HCT116 (cell line): Measurements from ENCODE around the gene ADAT3. TPM values are rescaled to one million over a fixed set of nuclear protein-coding genes. Genes with fewer than 3 reads are reported as not detected.

Experiments
- ATAC-seq: fragments of 200-7000 bp; cut with Tn5 transposase; 2 replicates; pipeline ENCODE4 v1.9.1; 2020; ENCODE audit warnings: mild to moderate bottlenecking, moderate library complexity
- BruUV-seq: library from RNA; stranded (reverse); fragments of 400-500 nt; replicated peaks from 2 replicates; lab custom pipeline; 2021; lab: Mats Ljungman, UMichigan
- CTCF ChIA-PET: fragments of 300-600 bp; sonication (Branson Sonifier 250); formaldehyde crosslinking; loops from one replicate; lab custom pipeline; 2021; ENCODE audit warnings: antibody characterized with exemption; lab: Charles Lee
- POLR2A ChIA-PET: fragments of 300-600, 350-600 bp; sonication (Branson Sonifier 250); formaldehyde crosslinking; loops from one replicate; lab custom pipeline; 2021; ENCODE audit warnings: antibody characterized with exemption; lab: Charles Lee
- RAD21 ChIA-PET, 2 experiments: fragments of 300-600 bp; sonication (Branson Sonifier 250); formaldehyde crosslinking; loops; one replicate each; lab custom pipeline; 2023; ENCODE audit warnings: low total read pairs in 2 of 2; ENCODE audit not compliant: uncharacterized antibody in 2 of 2, unreplicated experiment in 2 of 2, low non-redundant PET in 1 of 2; lab: Charles Lee
- DNase-seq: peaks from one replicate; pipeline ENCODE4 v3.0.0-alpha.2; 2010; ENCODE audit warnings: low read depth, low spot score
- H2AFZ ChIP-seq: fragments of 200-600 bp; shearing (Covaris generic), sonication (generic); 2 replicates; pipeline ENCODE4 v1.6.1; 2017; ENCODE audit warnings: low read depth, mixed run types, mixed read lengths, antibody characterized with exemption, low read length; ENCODE audit not compliant: poor library complexity, severe bottlenecking
- H3K27ac ChIP-seq: 2 replicates; pipeline ENCODE4 v1.5.1; 2012; ENCODE audit warnings: low read depth, low read length
- H3K27me3 ChIP-seq: fragments of 200-600 bp; sonication (generic); 2 replicates; pipeline ENCODE4 v1.6.1; 2016; ENCODE audit warnings: mixed run types, low read length, mixed read lengths; ENCODE audit not compliant: insufficient read depth
- H3K36me3 ChIP-seq, 2 experiments: fragments of 200-500 bp in 1 of 2; fragments of 200-600 bp in 1 of 2; sonication (Bioruptor generic) in 1 of 2; sonication (generic) in 1 of 2; 2 replicates each; pipeline versions ENCODE4 v1.5.1 to v1.6.1; 2014 to 2016; ENCODE audit warnings: low read length in 2 of 2, inconsistent platforms in 1 of 2, mixed read lengths in 1 of 2, mixed run types in 1 of 2; ENCODE audit not compliant: insufficient read depth in 2 of 2, control insufficient read depth in 1 of 2
- H3K4me1 ChIP-seq, 2 experiments: fragments of 200-600 bp in 1 of 2; sonication (generic) in 1 of 2; 2 replicates each; pipeline versions ENCODE4 v1.5.1 to v1.6.1; 2012 to 2017; ENCODE audit warnings: low read length in 2 of 2, inconsistent platforms in 1 of 2, mild to moderate bottlenecking in 1 of 2, mixed read lengths in 1 of 2, mixed run types in 1 of 2, moderate library complexity in 1 of 2; ENCODE audit not compliant: insufficient read depth in 2 of 2, control insufficient read depth in 1 of 2
- H3K4me2 ChIP-seq: fragments of 200-600 bp; sonication (generic); 2 replicates; pipeline ENCODE4 v1.6.1; 2017; ENCODE audit warnings: mixed run types, low read length, mixed read lengths
- H3K4me3 ChIP-seq, 2 experiments: fragments of 200-600 bp in 1 of 2; sonication (generic) in 1 of 2; replicated peaks in 1 of 2; 2 replicates each; pipeline ENCODE4 v1.5.1; 2011 to 2016; ENCODE audit warnings: low read length in 2 of 2, control low read depth in 1 of 2, low read depth in 1 of 2, mild to moderate bottlenecking in 1 of 2, mixed read lengths in 1 of 2, mixed run types in 1 of 2
- H3K79me2 ChIP-seq: fragments of 200-600 bp; sonication (generic); 2 replicates; pipeline ENCODE4 v1.6.1; 2017; ENCODE audit warnings: mild to moderate bottlenecking, mixed run types, low read length, moderate library complexity, mixed read lengths; ENCODE audit not compliant: insufficient read depth
- H3K9ac ChIP-seq: fragments of 200-600 bp; sonication (generic); 2 replicates; pipeline ENCODE4 v1.6.1; 2016; ENCODE audit warnings: low read length, mixed read lengths
- H3K9me2 ChIP-seq: fragments of 200-600 bp; sonication (generic), shearing (Covaris generic); 2 replicates; pipeline ENCODE4 v1.6.1; 2017; ENCODE audit warnings: mixed run types, mild to moderate bottlenecking, moderate library complexity; ENCODE audit not compliant: insufficient read depth
- H3K9me3 ChIP-seq, 2 experiments: fragments of 200-500 bp in 1 of 2; fragments of 200-600 bp in 1 of 2; sonication (Bioruptor generic) in 1 of 2; sonication (generic) in 1 of 2; 2 replicates each; pipeline ENCODE4 v1.6.1; 2014 to 2017; ENCODE audit warnings: low read length in 2 of 2, mixed read lengths in 2 of 2, inconsistent platforms in 1 of 2, low read depth in 1 of 2, mild to moderate bottlenecking in 1 of 2, mixed run types in 1 of 2, moderate library complexity in 1 of 2; ENCODE audit not compliant: control insufficient read depth in 1 of 2, insufficient read depth in 1 of 2
- H4K20me1 ChIP-seq: fragments of 200-600 bp; sonication (generic), shearing (Covaris generic); 2 replicates; pipeline ENCODE4 v1.6.1; 2017; ENCODE audit warnings: mixed run types, mild to moderate bottlenecking, moderate library complexity; ENCODE audit not compliant: insufficient read depth
- CBX3 ChIP-seq: IDR thresholded peaks from 2 replicates; pipeline ENCODE4 v1.6.1; 2012; ENCODE audit warnings: low read depth
- EGR1 ChIP-seq: IDR thresholded peaks from 2 replicates; pipeline ENCODE4 v1.6.1; 2012; ENCODE audit warnings: low read depth
- EZH2phosphoT487 ChIP-seq: fragments of 200-600 bp; IDR thresholded peaks from 2 replicates; pipeline ENCODE4 v1.6.1; 2018; ENCODE audit warnings: antibody characterized with exemption, borderline replicate concordance
- JUND ChIP-seq: IDR thresholded peaks from 2 replicates; pipeline ENCODE4 v1.6.1; 2012
- SRF ChIP-seq: IDR thresholded peaks from 2 replicates; pipeline ENCODE4 v1.6.1; 2012; ENCODE audit warnings: low read depth
- ZFX ChIP-seq: fragments of 450-650 bp; IDR thresholded peaks from 2 replicates; pipeline ENCODE4 v1.6.1; 2017
- intact Hi-C: fragments of 100-400 bp; cut with micrococcal nuclease; formaldehyde crosslinking; loops from 2 replicates; pipeline ENCODE4 v1.10.0; 2022
- total RNA-seq: library from RNA; stranded (reverse); gene quantifications from one replicate; pipeline ENCODE4 v1.2.1, GENCODE V29; 2021; ENCODE audit not compliant: unreplicated experiment
- TF ChIP-seq, protein P1 (sequence below): IDR thresholded peaks from 2 replicates; pipeline ENCODE4 v1.6.1; 2012; ENCODE audit warnings: low read depth

ADAT3 gene
- total RNA-seq, 1 experiment from 2014 or later = 15.9 TPM

DNA sequence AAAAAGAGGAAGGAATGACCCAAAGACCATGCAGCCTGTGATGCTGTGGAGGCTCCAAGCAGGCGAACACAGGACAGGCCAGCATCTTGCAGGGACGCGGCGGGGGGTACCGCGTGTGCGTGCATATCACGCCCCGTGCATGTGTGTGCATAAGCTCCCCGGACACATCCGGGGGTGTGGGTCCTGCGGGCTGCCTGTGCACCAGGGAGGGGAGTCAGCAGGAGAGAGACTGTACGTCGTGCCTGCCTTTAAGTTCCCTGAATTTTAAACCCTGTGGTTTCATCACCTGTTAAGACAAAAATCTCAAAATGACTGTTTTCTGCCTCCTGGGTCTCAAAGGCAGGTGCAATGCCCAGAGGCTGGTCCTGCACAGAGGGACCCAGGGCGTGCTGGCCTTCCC lies 16.6 kb downstream of the ADAT3 start (continued):
- TF ChIP-seq, protein P1, sequence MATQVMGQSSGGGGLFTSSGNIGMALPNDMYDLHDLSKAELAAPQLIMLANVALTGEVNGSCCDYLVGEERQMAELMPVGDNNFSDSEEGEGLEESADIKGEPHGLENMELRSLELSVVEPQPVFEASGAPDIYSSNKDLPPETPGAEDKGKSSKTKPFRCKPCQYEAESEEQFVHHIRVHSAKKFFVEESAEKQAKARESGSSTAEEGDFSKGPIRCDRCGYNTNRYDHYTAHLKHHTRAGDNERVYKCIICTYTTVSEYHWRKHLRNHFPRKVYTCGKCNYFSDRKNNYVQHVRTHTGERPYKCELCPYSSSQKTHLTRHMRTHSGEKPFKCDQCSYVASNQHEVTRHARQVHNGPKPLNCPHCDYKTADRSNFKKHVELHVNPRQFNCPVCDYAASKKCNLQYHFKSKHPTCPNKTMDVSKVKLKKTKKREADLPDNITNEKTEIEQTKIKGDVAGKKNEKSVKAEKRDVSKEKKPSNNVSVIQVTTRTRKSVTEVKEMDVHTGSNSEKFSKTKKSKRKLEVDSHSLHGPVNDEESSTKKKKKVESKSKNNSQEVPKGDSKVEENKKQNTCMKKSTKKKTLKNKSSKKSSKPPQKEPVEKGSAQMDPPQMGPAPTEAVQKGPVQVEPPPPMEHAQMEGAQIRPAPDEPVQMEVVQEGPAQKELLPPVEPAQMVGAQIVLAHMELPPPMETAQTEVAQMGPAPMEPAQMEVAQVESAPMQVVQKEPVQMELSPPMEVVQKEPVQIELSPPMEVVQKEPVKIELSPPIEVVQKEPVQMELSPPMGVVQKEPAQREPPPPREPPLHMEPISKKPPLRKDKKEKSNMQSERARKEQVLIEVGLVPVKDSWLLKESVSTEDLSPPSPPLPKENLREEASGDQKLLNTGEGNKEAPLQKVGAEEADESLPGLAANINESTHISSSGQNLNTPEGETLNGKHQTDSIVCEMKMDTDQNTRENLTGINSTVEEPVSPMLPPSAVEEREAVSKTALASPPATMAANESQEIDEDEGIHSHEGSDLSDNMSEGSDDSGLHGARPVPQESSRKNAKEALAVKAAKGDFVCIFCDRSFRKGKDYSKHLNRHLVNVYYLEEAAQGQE = no peak

DNA sequence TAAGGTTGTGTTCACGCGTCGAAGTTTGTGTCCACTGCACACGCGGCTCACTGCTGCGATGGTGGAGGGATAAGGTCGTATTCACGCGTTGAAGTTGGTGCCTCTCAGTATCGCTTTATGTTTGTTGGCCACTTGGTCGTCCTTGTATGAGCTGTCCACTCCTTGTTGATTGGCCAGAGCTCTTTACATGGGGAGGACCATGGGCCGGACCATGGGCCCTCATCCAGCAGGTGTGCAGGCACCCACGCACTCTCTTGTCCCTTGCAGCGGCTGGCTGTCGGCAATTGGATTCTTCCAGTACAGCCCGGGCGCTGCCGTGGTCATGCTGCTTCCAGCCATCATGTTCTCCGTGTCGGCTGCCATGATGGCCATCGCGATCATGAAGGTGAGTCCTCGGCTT lies 17.6 kb downstream of the ADAT3 start:
- no peaks in the 10 kb centered on the region for H3K4me1 ChIP-seq
- DNase-seq (no peak), ATAC-seq (no peak)
- H3K9me2 ChIP-seq = no peaks in the 10 kb centered on the region
- H3K9ac ChIP-seq = no peak overlapping the region
- ChIA-PET POLR2A (no interaction called here), CTCF (no interaction called here), RAD21 (no interaction called here)
- no peak overlapping the region for H3K27ac ChIP-seq
- H3K36me3 ChIP-seq = peaks cover 6 to 11% of the 10 kb centered on the region in 2 experiments; a peak in 3 of 4 replicates
- H3K4me3 ChIP-seq = no peak overlapping the region
- no peaks in the 10 kb centered on the region for H3K9me3 ChIP-seq
- H3K79me2 ChIP-seq = no peaks in the 10 kb centered on the region
- H3K4me2 ChIP-seq = no peak overlapping the region
- BruUV-seq = no TSS peak
- no peaks in the 10 kb centered on the region for H4K20me1 ChIP-seq
- no peak overlapping the region for H2AFZ ChIP-seq
- intact Hi-C loops = no loop called here
- no peak for TF ChIP-seq CBX3
- TF ChIP-seq JUND = no peak
- TF ChIP-seq EZH2phosphoT487 = no peak
- no peak for TF ChIP-seq ZFX
- TF ChIP-seq SRF = no peak
- TF ChIP-seq EGR1 = no peak
- H3K27me3 ChIP-seq = no peaks in the 10 kb centered on the region
